AG10803 (cell line): ENCODE measurements around the gene PACSIN2.
"Not testable (repeated sequence)": the region's sequence is repeated elsewhere in the genome, so short reads cannot be mapped to it uniquely, and the experiment has no call there.

ENCODE experiments used
- DNase-seq: peaks from one replicate; pipeline ENCODE4 v3.0.0; 2010; ENCODE audit warnings: low read depth
- H3K4me3 ChIP-seq: 2 replicates; pipeline ENCODE4 v1.5.1; 2011; ENCODE audit warnings: mild to moderate bottlenecking, low read length, control low read depth
- TF ChIP-seq, protein P1 (sequence below): conservative IDR thresholded peaks from 2 replicates; pipeline ENCODE4 v1.5.1; 2011; ENCODE audit warnings: mild to moderate bottlenecking, low read length, control low read depth, inconsistent platforms

PACSIN2 gene

DNA sequence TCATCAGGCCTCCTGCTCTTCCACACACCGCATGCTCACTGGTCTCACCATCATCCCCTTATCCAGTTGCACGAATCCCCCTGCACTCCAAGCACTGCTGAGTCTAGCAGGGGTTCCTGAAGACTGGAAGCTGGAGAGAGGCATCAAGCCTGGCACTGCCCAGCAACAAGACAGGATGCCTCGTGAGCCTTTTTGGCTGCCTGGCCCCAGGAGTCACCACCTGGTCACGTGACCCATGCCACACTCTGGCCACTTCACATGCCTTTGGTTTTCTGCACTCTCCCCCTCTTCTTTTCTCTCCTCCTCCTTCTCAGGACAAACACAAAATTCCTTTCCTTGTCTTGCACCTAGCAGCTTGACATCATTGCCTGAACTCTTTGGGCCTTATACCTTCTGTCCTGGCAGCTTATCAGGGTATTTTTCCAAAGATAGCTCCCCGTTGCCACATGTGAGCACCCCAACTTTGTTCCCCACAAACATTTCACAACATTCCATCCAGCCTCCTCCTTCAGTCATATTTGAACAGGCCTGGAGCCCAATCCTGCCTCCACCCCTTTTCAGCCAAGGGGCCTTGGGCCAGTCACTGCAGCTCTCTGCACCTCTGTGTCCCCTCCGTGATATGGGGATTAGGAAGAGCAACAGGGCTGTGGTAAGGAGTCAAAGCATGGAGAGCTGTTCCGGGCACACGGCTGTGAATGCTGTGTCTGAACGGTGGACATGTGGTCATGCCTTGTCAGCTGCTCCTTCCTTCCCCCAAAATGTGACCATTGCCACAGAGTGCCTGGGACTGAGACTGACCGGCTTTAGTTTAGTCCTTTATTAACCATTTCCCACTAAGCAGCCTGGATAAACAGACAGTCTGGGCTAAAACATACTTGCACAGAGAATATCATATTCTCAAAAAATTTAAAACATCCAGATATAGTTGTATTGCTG lies 2.8 kb upstream of the PACSIN2 start:
- DNase-seq, result no peak
- no peak overlapping the region for H3K4me3 ChIP-seq
- TF ChIP-seq, protein P1, sequence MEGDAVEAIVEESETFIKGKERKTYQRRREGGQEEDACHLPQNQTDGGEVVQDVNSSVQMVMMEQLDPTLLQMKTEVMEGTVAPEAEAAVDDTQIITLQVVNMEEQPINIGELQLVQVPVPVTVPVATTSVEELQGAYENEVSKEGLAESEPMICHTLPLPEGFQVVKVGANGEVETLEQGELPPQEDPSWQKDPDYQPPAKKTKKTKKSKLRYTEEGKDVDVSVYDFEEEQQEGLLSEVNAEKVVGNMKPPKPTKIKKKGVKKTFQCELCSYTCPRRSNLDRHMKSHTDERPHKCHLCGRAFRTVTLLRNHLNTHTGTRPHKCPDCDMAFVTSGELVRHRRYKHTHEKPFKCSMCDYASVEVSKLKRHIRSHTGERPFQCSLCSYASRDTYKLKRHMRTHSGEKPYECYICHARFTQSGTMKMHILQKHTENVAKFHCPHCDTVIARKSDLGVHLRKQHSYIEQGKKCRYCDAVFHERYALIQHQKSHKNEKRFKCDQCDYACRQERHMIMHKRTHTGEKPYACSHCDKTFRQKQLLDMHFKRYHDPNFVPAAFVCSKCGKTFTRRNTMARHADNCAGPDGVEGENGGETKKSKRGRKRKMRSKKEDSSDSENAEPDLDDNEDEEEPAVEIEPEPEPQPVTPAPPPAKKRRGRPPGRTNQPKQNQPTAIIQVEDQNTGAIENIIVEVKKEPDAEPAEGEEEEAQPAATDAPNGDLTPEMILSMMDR, result no peak

DNA sequence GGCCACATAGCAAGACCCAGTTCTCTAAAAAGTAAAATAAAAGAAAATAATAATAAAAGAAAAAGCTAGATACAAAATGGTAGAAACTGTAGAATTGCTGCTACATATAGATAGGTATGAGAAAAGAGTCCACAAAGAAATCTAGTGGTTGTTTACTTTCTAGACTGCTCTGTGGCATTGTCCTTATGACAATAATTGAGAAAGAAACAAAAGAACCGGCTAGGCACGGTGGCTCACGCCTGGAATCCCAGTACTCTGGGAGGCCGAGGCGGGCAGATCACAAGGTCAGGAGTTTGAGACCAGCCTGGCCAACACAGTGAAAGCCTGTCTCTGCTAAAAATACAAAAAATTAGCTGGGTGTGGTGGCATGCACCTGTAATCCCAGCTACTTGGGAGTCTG lies 1.2 kb upstream of the PACSIN2 start:
- not testable (repeated sequence) for H3K4me3 ChIP-seq, DNase-seq

DNA sequence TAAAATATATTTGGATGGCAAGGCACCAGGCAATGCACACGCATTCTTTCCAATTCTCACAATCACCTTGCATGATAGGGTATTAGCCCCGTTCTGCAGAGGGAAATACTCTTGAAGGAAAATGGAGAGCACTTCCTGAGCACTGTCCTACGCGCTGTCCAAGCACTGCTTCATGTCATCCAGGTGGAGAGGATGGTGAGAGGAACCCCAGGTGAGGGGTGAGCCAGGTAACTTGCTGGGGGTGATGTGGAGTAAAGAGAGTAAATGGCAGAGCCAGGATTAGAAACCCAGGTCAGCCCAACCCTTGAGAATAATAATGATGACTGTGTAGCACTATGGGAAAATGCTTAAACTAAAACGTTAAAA lies 711 bp upstream of the PACSIN2 start:
- peak overlapping the region; percentile 68 for H3K4me3 ChIP-seq
- TF ChIP-seq, protein P1, result no peak
- no peak for DNase-seq

DNA sequence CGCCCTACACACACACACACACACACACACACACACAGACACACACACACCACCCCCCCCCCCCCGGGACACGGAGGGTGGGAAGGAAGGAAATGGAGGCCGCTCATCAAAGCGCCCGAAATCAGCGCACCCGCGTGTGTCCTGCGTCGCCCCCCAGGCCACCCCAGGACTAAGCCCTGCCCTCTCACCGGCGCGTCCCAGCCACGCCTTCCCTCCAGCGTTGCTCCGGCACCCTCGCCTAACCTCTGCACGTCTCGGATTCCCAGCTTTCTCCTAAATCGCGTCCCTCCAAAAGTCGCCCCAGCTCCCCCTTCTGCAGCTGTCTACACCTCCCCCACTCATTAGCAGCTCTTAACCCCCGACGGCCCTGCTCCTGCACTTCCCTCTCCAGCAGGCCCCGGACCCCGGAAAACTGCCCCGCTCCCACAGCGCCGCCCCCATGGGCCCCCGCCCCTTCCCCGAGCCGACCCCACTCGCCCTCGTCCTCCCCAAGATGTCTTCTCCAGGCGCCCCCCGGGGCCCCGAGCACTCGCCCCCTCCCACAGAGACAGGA lies 557 bp downstream of the PACSIN2 start:
- TF ChIP-seq, protein P1, result no peak
- no peak for DNase-seq

DNA sequence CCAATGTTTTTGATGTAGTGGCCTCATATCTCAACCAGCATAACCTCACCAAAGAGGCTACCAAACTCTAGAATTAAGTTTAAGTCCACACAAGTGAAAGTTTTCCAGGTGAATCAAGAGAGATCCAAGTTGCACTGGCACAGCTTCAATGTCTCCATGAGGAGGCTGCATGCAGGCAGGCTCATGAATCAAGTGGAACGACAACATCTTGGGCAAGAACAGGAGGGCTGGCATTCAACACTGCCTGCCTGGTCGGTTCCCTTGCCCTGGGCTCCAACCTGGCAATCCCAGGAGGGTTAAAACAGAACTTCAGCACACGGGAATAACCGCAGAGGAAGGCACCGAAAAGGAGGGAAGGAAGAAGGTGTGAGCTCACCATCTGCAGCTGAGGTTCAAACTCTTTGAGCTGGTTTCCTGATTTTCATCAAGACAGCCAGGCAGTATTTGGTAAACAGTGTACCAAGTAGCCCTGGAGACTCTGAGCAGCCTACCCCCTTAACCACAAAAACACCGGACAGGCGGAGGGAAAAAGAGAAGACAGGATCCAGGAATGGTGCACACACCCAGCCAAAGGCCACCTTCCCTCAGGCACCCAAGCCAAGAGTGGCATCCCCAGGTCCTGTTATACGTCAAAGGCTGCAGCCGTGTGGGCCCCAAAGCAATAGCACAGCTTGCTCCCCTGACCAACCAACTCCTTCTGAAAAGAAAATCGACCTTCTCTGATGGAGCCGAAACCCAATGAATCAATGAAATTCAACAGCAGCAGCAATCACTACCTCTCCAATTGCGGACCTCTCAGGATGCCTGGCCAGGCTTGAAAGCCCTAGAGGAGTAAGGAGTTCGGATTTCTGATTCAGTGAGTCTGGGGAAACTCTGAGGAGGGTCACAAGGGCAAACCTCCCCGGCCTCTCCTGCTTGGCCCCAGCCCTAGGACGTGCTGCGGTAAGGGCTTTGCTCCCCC lies 1.3 kb downstream of the PACSIN2 start:
- DNase-seq, result peak; percentile 56
- peak overlapping the region; percentile 86 for H3K4me3 ChIP-seq
- TF ChIP-seq, protein P1, result no peak

More for the DNA sequence above, 557 bp downstream of the PACSIN2 start:
- H3K4me3 ChIP-seq, result peak overlapping the region; percentile 86

DNA sequence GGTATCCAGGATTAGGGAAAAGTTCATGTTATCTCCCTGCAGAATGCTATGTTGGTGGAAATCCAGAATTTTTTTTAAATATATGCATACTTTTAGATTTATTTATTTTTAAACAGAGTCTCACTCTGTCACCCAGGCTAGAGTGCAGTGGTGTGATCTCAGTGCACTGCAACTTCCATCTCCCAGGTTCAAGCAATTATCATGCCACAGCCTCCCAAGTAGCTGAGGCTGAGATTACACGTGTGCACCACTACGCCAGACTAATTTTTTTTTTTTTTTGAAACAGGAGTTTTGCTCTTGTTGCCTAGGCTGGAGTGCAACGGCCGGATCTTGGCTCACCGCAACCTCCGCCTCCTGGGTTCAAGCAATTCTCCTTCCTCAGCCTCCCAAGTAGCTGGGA lies 2.6 kb downstream of the PACSIN2 start:
- TF ChIP-seq, protein P1, result no peak
- no peak overlapping the region for H3K4me3 ChIP-seq
- DNase-seq, result no peak

DNA sequence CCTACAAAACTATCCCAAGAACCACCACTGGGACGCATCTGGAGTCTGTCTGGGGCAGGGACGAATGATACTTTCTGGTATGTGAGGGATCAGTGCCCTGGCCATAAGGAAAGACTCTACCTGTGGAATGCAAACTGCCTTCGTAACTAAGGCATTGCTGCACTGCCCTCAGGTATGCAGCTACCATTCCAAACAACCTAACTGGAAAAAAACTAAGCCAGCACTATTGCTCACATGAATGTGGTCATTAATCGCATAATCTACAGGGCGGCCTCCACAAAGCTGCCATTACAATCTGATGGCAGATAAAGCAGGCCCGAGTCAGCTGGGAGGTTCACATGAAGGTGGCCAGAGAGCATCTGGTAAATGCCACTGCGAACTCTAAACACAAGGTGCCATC lies 3.9 kb downstream of the PACSIN2 start:
- TF ChIP-seq, protein P1, result peak; percentile 22
- no peak for DNase-seq
- H3K4me3 ChIP-seq, result no peak overlapping the region
